NCI-H2227 treated with DMSO at 0.1 percent for 48 hours (cell line): ENCODE measurements around the gene ARHGAP15.

Experiments
- DNase-seq: peaks from one replicate; lab custom pipeline; 2025; lab: John Stamatoyannopoulos, UW

The ARHGAP15 gene

DNA sequence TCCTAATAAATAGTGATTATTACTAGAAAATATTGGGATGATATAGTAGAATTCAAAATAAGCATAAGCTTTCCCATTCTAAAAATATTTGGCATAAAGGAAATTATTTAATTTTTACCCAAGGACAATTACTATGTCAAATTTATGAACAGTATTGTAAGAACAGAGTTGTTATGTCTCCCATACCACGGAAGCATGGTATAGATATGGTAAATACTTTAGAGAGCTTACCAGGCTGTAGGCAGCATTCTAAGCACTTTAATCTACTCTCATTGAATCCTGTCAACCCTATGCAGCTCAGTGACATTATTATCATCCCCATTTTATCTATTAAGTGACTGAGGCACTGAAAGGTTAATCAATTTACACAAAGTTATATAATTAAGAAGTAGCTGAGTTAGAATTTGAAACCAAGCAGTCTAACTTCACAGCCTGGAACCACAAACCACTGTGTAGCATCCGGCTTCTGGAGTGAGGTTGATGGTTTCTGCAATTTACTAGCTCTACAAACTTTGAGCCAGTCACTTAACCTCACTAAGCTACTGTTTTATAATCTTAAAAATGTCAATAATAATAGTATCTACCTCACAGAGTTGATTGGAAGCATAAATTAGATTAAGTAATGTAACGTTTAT, 323.7 kb downstream of the ARHGAP15 start:
- DNase-seq = no peak

DNA sequence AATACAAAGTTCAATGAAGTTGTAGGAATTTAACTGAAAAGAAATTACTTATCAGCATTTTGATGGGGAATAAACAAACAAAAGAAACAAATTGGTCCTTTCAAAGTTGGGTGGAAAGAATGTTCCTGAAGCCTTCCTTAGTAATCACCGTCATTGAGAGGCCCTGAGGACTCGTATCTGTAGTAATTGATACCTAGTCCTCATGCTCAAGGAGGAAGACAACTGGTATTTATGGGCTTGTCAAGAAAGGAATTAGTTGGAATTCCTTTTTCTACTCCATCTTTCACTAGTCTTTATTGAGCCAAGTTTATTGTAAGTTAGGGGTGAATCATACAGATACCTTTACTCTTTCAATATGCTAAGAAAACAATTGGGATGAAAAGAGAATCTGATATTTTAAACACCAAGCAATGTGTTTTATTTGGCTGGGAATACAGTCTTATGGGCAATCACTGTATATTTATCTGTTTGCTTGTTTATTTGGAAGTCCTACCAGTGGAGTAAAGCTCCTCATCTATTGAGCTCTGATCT, 324.8 kb downstream of the ARHGAP15 start:
- DNase-seq = no peak

DNA sequence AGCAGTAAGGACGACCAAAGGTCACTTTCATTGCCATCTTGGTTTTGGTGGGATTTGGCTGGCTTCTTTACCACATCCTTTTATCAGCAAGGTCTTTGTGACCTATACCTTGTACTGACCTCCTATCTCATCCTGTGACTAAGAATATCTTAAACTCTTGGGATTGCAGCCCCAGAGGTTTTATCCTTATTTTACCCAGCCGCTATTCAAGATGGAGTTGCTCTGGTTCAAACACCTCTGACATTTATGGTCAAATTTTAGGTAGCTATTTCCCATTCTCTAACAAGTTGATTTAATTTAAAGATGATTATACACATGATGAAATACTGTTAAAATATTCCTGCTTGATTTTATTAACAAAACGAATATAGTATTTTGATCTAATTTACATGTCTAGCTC, 326.1 kb downstream of the ARHGAP15 start:
- DNase-seq = no peak

DNA sequence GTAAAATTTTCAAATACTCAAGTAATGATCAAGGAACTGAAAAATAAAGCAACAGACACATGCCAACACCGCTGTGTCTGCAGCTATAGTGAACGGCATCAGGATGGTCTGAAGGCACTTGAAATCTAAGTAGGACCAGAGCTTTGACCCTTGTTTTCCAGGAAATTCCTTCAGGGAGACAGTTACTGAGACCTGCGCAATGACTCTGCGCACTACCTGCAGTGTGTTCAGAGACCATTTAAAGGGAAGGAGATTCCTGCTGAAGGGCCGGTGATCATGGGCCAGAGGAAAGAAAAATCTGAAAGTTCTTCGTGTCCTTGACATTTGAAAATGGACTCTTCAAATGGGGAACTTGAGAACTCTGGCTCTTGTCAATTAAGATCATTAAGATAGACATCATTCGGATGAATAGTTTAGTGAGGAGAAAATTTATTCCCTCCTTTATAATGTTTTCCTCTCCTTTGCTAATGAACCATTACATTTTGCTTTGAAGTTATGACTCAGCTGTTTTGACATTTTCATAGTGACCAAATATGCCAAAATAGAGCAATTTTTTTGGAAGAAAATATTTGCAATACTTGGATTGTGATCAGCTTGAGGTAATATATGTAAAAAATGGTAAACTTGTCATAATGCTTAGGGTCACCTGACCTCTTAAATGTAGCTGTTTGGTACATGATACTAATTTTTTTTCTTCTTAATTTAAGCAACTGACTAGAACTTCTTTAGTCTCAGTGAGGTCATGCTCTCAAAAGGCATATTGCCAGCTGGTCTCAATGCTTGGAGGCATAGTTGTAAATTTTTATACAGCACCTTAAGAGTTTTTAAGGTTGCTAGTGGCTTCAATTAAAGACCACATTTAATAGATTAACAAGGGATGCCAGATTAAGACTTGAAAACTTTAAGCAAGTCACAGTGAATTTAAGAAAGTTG, 329.3 kb downstream of the ARHGAP15 start:
- no peak for DNase-seq

DNA sequence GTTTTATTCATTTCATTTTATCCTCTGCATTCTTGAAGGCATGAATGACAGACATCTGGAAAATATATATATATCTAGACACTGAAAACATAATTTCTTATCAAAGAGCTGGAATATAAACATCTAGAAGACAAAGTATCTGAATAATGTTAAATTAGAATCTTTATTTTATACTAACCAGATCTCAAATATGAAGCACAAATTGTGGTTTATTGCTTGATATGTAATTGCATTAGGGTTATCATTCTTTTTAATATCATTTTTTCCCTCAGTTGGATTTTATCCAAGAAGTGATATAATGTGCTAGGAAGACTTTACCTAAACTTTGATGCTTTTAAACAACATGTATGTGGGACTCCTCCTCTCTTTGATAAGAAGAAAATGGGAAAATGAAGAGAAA, 331.2 kb downstream of the ARHGAP15 start:
- no peak for DNase-seq

DNA sequence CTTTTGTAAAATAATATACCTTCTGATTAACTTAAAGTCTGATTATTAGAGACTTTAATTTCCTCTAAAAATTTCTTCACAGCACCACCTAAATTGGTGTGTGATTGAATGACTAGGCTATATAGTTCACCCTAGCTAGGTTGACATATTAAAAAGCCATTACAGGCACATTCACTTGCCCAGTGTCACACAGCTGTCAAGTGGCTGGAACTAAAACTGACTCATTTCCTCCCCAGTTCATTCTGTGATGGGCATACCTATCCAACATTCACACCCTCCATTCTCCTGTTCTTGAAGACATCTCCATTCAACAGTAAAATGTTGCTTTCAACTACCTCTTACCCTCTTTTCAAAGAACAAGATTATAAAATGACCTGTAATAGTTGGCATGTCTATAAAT, 334.5 kb downstream of the ARHGAP15 start:
- no peak for DNase-seq

DNA sequence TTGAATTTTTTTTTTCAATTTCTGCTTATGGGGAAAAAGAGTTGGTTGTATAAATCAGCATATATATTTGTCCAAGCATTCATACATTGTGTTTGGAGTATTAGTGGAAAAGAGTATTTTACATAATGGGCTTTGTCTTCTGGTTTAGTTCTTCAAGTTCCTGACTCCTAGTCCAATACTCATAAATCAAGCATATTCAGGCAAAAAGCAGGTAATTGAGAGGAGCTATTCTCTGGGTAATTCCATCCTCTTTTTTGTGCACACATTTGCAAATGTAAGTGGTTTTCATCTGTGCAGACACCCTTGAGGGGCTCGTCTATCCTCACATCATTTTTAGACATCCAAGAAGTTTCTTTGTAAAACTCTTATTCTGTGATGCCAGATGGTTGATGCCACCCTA, 337.2 kb downstream of the ARHGAP15 start:
- no peak for DNase-seq

DNA sequence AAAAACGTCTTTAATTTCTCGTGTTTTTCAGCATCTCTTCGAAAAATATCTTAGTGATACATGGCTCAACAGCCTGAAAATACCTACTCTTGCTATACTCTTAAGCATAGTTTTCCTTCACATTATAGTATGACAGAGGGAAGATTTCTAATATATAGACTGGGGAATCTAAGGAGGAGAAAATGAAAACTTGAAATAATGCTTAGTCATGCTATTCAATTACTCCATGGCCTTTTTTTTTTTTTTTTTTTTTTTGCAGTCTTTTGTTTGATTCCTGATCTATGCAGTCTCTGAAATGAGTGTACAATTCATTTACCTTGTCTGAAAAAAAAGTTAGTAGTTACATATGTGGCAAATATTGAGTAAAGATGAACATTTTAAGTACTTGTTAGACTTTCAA, 337.8 kb downstream of the ARHGAP15 start:
- DNase-seq = no peak

DNA sequence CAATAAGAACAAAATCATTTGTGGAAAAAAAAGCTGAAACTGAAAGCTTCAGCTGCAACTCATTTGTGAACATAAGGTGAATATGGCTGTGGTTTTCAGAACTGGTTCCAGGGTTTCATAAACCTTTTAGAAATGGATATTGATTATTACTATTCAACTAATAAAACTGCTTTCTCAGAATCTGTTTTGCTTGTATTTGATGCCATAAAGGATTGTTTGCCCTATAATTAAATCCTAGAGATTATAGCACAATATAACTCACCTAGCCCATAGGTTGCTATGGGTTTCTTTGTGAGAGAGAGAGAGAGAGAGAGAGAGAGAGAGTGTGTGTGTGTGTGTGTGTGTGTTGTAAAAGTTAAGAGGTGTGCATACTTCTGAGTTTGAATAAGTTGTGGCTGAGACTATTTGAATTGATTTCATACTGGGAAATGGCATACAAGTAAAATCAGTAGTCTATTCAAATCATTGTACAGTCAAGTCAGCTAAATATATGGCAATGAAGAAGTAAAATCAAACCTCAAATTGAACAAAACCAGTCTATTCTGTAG, 339.2 kb downstream of the ARHGAP15 start:
- no peak for DNase-seq

DNA sequence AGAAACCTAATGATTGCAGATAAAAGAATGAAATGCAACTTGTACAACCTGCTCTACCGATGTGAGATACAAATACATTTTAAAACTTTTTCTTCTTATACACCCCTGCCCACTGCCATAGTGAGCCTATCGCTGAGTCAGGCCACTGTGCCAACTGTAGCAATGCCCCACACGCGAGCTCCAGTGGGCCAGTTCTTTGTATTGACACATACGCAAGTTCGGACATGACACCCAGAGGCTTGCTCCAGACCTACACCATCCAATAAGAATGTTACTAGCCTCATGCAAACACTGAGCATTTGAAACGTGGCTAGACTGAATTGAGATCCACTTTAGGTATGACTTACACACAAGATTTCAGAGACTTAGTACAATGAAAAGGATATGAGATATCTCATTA, 340.1 kb downstream of the ARHGAP15 start:
- no peak for DNase-seq

DNA sequence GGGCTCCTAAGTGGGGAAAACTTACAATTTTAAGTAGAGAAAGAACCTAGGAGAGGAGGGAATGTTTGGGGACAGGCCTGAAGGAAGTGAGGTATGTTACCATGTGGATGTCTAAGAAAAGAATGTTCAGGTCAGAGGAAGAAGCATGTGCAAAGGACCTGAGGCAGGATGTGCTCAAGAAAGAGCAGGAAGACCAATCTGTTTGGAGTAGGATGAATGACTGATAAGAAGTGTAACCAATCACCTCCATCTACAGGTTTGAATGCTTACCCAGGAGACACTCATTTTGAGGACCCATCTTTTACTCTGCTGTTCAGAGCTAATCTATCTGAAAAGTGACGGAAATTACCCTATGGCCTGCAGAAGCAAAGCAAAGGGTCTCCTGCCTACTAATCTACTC, 342.3 kb downstream of the ARHGAP15 start:
- no peak for DNase-seq

DNA sequence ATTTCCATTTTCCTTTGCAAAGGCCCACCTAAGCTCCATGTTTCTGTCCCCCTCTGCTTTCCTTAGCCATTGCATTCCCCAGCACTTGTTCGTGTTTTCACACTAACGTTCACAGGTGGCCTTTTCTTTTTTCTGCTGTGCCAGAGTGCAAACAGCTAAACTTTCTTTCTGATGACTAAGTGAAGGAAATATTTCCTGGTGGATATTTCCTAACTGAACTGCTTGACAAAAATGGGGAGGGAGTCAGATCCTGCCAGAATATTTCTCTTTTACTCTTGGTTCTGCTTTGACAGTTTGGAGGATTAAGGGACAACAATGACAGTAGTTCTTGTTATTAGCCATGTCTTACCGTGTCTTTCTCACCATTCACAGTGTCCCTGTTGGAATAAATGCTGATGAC, 344.0 kb downstream of the ARHGAP15 start:
- DNase-seq = no peak

DNA sequence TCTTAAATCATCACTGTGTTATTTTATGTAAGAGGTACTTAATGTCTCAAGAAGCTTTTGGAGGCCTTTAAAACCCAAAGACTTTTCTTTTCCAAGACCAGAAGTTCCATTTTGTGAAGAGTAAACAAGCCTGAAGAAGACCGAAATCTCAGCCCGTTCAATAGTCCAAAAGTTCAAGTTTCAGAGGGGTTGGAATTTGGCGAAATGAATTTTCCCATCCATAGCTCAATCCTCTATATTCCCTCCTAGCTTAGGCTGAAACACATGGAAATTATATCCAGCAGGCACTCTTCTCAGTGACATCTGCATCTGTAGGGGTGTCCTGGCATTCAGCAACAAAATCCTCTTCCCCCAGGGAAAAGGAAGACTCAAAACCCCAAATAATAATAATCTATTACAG, 344.6 kb downstream of the ARHGAP15 start:
- DNase-seq = no peak

DNA sequence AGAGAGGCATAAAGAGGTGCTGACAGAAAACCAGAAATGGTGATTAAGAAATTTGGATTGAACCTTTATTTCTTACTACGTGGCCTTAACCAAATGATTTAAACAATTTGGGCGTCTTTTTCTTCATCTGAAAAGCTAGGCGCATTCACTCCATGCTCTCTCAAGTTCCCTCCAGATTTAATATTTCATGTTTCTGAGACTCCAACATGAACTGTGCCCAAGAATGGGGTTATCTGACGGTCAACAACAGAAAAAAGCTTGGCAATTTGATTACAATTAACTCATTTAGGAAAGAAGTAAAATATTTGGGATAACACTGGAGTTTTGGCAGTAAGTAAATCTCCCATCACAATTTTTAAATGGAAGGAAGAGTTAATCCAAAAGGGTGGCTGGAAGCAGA, 345.4 kb downstream of the ARHGAP15 start:
- DNase-seq = no peak

DNA sequence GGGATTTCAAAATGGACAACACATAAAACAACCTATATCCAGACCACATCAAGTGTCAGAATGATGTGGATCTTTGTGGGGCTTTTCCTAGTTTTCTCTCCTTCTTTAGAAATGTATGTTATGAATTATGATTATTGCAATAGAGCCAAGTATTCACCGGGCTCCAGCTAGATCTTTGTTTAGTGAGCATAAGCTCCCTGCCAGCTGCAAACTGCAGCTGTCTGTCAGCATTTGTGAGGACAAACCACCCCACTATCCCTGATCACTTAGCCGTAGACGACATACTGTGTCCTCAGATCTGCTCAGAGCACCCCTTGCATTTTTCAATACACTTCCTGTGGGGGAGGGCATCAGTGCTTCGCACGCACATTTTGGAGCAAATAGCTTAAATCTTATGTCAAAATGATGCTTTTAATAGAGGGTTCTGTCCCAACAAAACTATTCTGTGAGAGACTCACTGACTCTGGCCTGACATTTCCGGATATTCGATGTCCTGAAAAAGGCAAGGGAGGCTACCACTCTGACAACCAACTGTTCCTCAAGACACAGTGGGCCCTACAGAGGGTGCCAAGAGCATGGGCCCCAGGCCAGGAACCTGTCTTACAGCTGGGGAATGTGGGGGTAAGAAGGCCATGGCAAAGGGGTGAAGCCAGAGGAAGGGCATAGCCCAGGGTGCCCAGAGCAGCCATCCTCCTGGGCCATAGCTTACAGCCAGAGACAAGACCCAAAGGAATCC, 346.0 kb downstream of the ARHGAP15 start:
- DNase-seq = no peak

DNA sequence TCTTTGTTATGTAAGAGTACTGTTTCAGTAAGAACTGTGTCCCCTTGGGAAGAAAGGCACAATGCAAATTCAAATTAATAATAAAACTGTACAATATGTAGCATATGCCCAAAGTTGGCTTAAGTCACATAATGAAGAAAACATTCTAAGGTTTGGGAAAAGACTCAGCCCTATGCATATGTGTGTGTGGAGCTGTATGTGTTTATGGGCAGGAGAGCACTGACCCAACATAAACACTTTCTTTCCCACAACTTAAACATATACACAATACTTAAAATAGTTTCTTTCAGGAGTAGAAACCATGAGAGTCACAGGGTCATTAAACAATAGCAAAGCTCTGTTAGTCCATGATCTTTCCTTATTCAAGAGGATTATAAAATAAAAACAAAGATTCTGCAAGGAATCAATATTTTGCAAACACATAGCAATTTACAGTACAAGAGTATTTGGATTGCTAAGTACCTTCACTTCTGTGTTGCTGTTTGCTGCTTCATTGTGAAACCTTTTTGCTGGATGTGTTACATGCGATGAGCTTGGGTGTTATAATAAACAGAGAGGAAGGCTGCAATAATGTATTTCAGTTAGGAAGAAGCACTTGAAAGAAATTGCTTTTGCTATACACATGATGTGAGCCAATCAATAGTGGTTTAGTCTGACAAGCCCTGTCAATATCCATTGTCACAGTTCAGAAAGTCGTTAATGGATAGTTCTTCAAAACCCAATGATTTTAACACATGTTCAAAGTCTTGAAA, 347.3 kb downstream of the ARHGAP15 start:
- no peak for DNase-seq

DNA sequence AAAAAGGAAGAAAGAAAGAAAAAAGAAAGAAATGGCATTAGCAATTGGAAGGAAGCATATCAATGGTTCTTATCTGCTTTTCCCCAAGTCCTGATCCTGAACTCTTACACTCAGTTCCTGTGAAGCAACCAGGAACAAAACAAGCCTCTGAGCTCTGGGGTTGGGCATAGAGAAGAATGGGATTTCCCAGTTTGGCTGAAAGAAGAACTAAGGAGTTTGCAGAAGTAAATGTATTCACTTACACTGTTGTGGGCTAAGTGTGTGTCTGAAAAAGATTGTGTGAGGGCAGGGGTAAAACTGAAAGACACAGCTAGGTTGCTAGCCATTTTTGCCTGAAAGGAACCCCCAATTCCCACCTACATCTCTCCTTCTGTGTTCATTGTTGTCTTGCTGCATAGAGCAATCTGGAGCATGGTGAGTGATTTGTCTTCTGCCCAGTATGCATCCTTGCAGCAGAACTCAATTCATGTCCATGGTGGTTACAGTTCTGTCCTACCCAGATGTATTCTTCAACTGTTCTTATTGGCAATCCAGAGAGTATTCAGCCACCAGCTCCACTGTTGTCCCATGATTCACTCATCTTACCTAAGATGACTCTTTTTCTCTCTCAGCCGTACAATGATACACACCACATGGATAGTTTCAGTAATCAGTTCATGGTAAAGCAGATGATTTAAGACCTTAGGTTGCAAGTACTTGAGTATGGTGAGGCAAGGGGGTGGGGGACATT, 348.7 kb downstream of the ARHGAP15 start:
- DNase-seq = no peak

DNA sequence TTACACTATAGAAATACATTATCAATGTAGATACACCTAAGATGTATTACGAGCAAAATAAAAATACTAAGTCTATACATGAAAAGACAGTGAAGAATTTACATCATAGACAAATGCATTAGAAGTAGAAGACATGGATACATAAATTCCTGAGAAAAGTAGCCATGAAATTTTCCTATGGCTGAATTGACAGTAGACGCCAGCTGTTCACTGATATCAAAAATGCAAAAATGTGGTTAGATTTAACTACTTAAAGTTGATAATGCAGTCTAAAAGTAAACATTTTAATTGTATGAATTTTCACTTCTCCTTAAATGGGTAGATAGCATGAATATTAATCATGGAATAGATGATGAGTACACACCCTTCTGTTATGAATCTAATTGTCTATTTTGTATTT, 350.9 kb downstream of the ARHGAP15 start:
- no peak for DNase-seq

DNA sequence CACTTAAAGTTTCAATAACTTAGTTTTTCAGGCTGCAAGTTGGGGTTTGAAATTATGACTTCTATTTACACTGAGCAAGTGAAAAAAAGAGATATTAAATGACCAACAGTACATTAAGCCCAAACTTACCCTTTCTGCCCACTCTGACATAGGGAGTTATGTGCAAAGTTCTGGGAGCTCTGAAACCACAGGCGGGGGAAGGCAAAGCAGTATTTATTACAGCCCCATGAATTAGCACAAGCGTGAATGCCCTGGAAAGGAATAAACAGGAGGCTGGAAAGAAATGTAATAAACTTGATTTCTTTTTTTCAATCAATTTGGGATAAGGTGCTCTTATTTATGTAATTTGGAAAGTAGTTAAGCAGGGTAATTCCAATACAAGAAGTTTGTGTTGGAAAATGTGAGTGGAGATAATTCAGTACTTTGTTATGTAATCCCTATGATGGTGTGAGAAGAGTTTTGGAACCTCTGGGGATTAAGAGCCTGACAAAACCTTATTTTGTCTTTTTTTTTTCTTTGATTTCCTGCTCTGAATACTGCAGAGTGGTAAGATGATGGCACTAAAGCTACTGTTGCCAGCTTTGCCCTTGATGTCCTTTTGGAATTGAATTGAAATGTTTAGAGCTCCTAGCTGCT, 351.5 kb downstream of the ARHGAP15 start:
- DNase-seq = no peak

DNA sequence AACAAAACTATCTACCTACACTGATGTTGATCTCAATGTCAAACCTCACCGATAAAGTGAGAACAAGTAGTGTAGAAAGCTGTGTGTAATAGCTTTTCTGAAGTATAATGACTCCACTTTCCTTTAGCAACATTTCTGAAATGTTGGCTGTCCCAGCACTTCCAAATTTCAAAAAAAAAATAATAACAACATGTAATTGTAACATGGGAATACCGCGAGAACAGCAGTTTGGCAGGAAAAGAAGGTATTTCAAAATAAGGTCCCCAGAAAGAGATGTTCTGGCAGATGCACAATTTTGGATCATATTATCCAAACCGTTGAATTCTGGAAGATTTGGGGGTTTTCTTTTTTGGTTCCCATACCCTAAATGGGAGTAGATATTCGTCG, 352.0 kb downstream of the ARHGAP15 start:
- DNase-seq = no peak
